ENCODE results near the gene LAMB1. TPM values are rescaled to one million over a fixed set of nuclear protein-coding genes. Genes with fewer than 3 reads are reported as not detected.

Gene LAMB1
- total RNA-seq, 2 donors from 2014 or later = 91.6 to 96.7 TPM

GRCh38 chr7:107955394-107955793 is 47.6 kb downstream of the LAMB1 start:
- H3K27ac ChIP-seq = no peak overlapping the region
- intact Hi-C loops (cut with DNase I) = no loop called here

GRCh38 chr7:107953924-107954303 is 49.0 kb downstream of the LAMB1 start:
- H3K9me3 ChIP-seq = no peaks in the 10 kb centered on the region
- no peak overlapping the region for H3K9ac ChIP-seq (ENCODE audit: low read depth in 2 of 2, low read length in 2 of 2)
- no peak overlapping the region for H3K27ac ChIP-seq
- H3K36me3 ChIP-seq = peaks cover 26% of the 10 kb centered on the region
- no peaks in the 10 kb centered on the region for H3K4me1 ChIP-seq
- no peak overlapping the region for H3K4me3 ChIP-seq
- no peaks in the 10 kb centered on the region for H3K27me3 ChIP-seq
- DNase-seq = no peak
- intact Hi-C loops (cut with DNase I) = no loop called here
- TF ChIP-seq CTCF (IDR thresholded peaks at IDR 0.05) = no peak

More at GRCh38 chr7:107955394-107955793, 47.6 kb downstream of the LAMB1 start:
- no peak for DNase-seq
- no peak overlapping the region for H3K4me3 ChIP-seq
- no peak overlapping the region for H3K9ac ChIP-seq (ENCODE audit: low read depth in 2 of 2, low read length in 2 of 2)
- no peaks in the 10 kb centered on the region for H3K4me1 ChIP-seq
- H3K27me3 ChIP-seq = no peaks in the 10 kb centered on the region
- no peak for TF ChIP-seq CTCF (IDR thresholded peaks at IDR 0.05)
- H3K9me3 ChIP-seq = no peaks in the 10 kb centered on the region
- peaks cover 29% of the 10 kb centered on the region for H3K36me3 ChIP-seq

GRCh38 chr7:107953265-107953923 is 49.6 kb downstream of the LAMB1 start:
- intact Hi-C loops (cut with DNase I) = no loop called here
- no peak for TF ChIP-seq CTCF (IDR thresholded peaks at IDR 0.05)
- H3K9ac ChIP-seq (ENCODE audit: low read depth in 2 of 2, low read length in 2 of 2) = no peak overlapping the region
- H3K27me3 ChIP-seq = no peaks in the 10 kb centered on the region
- no peaks in the 10 kb centered on the region for H3K4me1 ChIP-seq
- DNase-seq = no peak
- H3K4me3 ChIP-seq = no peak overlapping the region
- no peaks in the 10 kb centered on the region for H3K9me3 ChIP-seq
- H3K36me3 ChIP-seq = peaks cover 26% of the 10 kb centered on the region
- no peak overlapping the region for H3K27ac ChIP-seq

GRCh38 chr7:107951896-107952295 is 51.1 kb downstream of the LAMB1 start:
- Histone ChIP-seq H3K9ac (ENCODE audit: low read depth in 2 of 2, low read length in 2 of 2) (no peak overlapping the region), H3K27me3 (no peaks in the 10 kb centered on the region), H3K27ac (no peak overlapping the region), H3K4me1 (no peaks in the 10 kb centered on the region), H3K36me3 (peaks cover 26% of the 10 kb centered on the region), H3K9me3 (no peaks in the 10 kb centered on the region), H3K4me3 (no peak overlapping the region)
- no peak for TF ChIP-seq CTCF (IDR thresholded peaks at IDR 0.05)
- no peak for DNase-seq
- intact Hi-C loops (cut with DNase I) = no loop called here

GRCh38 chr7:107951172-107951787 is 51.7 kb downstream of the LAMB1 start:
- Histone ChIP-seq H3K9me3 (no peaks in the 10 kb centered on the region), H3K9ac (ENCODE audit: low read depth in 2 of 2, low read length in 2 of 2) (no peak overlapping the region), H3K27ac (no peak overlapping the region), H3K27me3 (no peaks in the 10 kb centered on the region), H3K4me3 (no peak overlapping the region), H3K36me3 (peaks cover 26% of the 10 kb centered on the region), H3K4me1 (no peaks in the 10 kb centered on the region)
- no peak for DNase-seq
- TF ChIP-seq CTCF (IDR thresholded peaks at IDR 0.05) = no peak
- intact Hi-C loops (cut with DNase I) = no loop called here
